ENCODE measurements around the gene GFM2. TPM values are rescaled to one million over a fixed set of nuclear protein-coding genes. Genes with fewer than 3 reads are reported as not detected.
"Not testable (repeated sequence)": the region's sequence is repeated elsewhere in the genome, so short reads cannot be mapped to it uniquely, and the experiment has no call there.

GFM2 gene
- 53.7 and 55.4 TPM in 2 replicates for total RNA-seq

- DNase-seq (ENCODE audit: low read depth): peak; percentile 86
Measured at GRCh38 chr5:74766849-74767578, at the start of gene GFM2, which contains the start of gene NSA2. GFM2 (minus strand) TSS chr5:74767117; CDS start chr5:74763742, 3,375 bp downstream. NSA2 (plus strand) TSS chr5:74767249; CDS start chr5:74767361, 112 bp downstream.

GRCh38 chr5:74810915-74811314 is 44.0 kb upstream of the GFM2 start:
- peak; percentile 53 for DNase-seq (ENCODE audit: low read depth)

GRCh38 chr5:74801941-74802340 is 35.0 kb upstream of the GFM2 start:
- peak; percentile 24 for DNase-seq (ENCODE audit: low read depth)

GRCh38 chr5:74801197-74801596 is 34.3 kb upstream of the GFM2 start:
- DNase-seq (ENCODE audit: low read depth): no peak

GRCh38 chr5:74798977-74799911 is 32.3 kb upstream of the GFM2 start:
- DNase-seq (ENCODE audit: low read depth): peak; percentile 79

- DNase-seq (ENCODE audit: low read depth): not testable (repeated sequence)
Measured at GRCh38 chr5:74791669-74792068, 24.8 kb upstream of the GFM2 start.

- no peak for DNase-seq (ENCODE audit: low read depth)
Measured at GRCh38 chr5:74787424-74787823, 20.5 kb upstream of the GFM2 start.

GRCh38 chr5:74786851-74787250 is 19.9 kb upstream of the GFM2 start:
- DNase-seq (ENCODE audit: low read depth): no peak

- DNase-seq (ENCODE audit: low read depth): no peak
Measured at GRCh38 chr5:74778609-74779008, 11.7 kb upstream of the GFM2 start.

- no peak for DNase-seq (ENCODE audit: low read depth)
Measured at GRCh38 chr5:74772359-74772758, 5.4 kb upstream of the GFM2 start.

GRCh38 chr5:74767579-74767913 is 629 bp upstream of the GFM2 start:
- DNase-seq (ENCODE audit: low read depth): peak; percentile 49

GRCh38 chr5:74766418-74766848 is 484 bp downstream of the GFM2 start:
- DNase-seq (ENCODE audit: low read depth): peak; percentile 84

- DNase-seq (ENCODE audit: low read depth): no peak
Measured at GRCh38 chr5:74765929-74766328, 988 bp downstream of the GFM2 start.

- DNase-seq (ENCODE audit: low read depth): peak; percentile 42
Measured at GRCh38 chr5:74765201-74765600, 1.7 kb downstream of the GFM2 start.

GRCh38 chr5:74763504-74763903 is 3.4 kb downstream of the GFM2 start:
- no peak for DNase-seq (ENCODE audit: low read depth)

- peak; percentile 84 for DNase-seq (ENCODE audit: low read depth)
Measured at GRCh38 chr5:74762599-74762998, 4.3 kb downstream of the GFM2 start.

- DNase-seq (ENCODE audit: low read depth): peak; percentile 53
Measured at GRCh38 chr5:74761241-74761640, 5.7 kb downstream of the GFM2 start.

- not testable (repeated sequence) for DNase-seq (ENCODE audit: low read depth)
Measured at GRCh38 chr5:74748742-74749141, 18.2 kb downstream of the GFM2 start.

GRCh38 chr5:74738406-74738805 is 28.5 kb downstream of the GFM2 start:
- DNase-seq (ENCODE audit: low read depth): no peak

GRCh38 chr5:74736759-74737158 is 30.2 kb downstream of the GFM2 start:
- DNase-seq (ENCODE audit: low read depth): no peak

GRCh38 chr5:74725331-74725730 is 41.6 kb downstream of the GFM2 start:
- no peak for DNase-seq (ENCODE audit: low read depth)

- DNase-seq (ENCODE audit: low read depth): no peak
Measured at GRCh38 chr5:74722271-74722670, 44.6 kb downstream of the GFM2 start.

GRCh38 chr5:74717596-74717995 is 49.3 kb downstream of the GFM2 start:
- DNase-seq (ENCODE audit: low read depth): no peak

Measured in renal cortical epithelial cell (primary cell).